Smooth muscle cell (in vitro differentiated cells): Measurements from ENCODE around the gene KLHDC8A. TPM values are rescaled to one million over a fixed set of nuclear protein-coding genes. Genes with fewer than 3 reads are reported as not detected.

Experiments used
- DNase-seq: peaks from one replicate; lab custom pipeline; 2025; ENCODE audit not compliant: unreplicated experiment; lab: John Stamatoyannopoulos, UW
- H2AFZ ChIP-seq: fragments of 200-600 bp; sonication (generic); 2 replicates; pipeline ENCODE4 v1.6.0; 2016; ENCODE audit warnings: antibody characterized with exemption, low read depth, mild to moderate bottlenecking
- H3F3A ChIP-seq: fragments of 200-600 bp; sonication (generic); 2 replicates; pipeline ENCODE4 v1.6.0; 2017; ENCODE audit warnings: antibody characterized with exemption, low read depth
- H3K27ac ChIP-seq: fragments of 200-600 bp; sonication (generic); 2 replicates; pipeline ENCODE4 v1.5.1; 2016; ENCODE audit warnings: low read depth, mild to moderate bottlenecking
- H3K27me3 ChIP-seq: fragments of 200-600 bp; sonication (generic); 2 replicates; pipeline ENCODE4 v1.6.1; 2016; ENCODE audit warnings: low read depth, mild to moderate bottlenecking
- H3K36me3 ChIP-seq: fragments of 200-600 bp; sonication (generic); 2 replicates; pipeline ENCODE4 v1.5.1; 2016; ENCODE audit warnings: low read depth
- H3K4me1 ChIP-seq: fragments of 200-600 bp; sonication (generic); 2 replicates; pipeline ENCODE4 v1.5.1; 2016; ENCODE audit warnings: low read depth
- H3K4me2 ChIP-seq: fragments of 200-600 bp; sonication (generic); 2 replicates; pipeline ENCODE4 v1.6.0; 2016; ENCODE audit warnings: mild to moderate bottlenecking
- H3K4me3 ChIP-seq: fragments of 200-600 bp; sonication (generic); 2 replicates; pipeline ENCODE4 v1.5.1; 2016; ENCODE audit warnings: mild to moderate bottlenecking
- H3K79me2 ChIP-seq: fragments of 200-600 bp; sonication (generic); 2 replicates; pipeline ENCODE4 v1.6.0; 2016; ENCODE audit warnings: low read depth, mild to moderate bottlenecking
- H3K9ac ChIP-seq: fragments of 200-600 bp; sonication (generic); 2 replicates; pipeline ENCODE4 v1.6.0; 2016; ENCODE audit warnings: low read depth
- H3K9me3 ChIP-seq: fragments of 200-600 bp; sonication (generic); replicated peaks from 2 replicates; pipeline ENCODE4 v1.5.1; 2016; ENCODE audit warnings: low read depth
- H4K20me1 ChIP-seq: fragments of 200-600 bp; sonication (generic); 2 replicates; pipeline ENCODE4 v1.6.0; 2016; ENCODE audit warnings: low read depth
- WGBS: methylation state at CpG from one replicate; pipeline ENCODE4 v1.1.7; 2016; ENCODE audit warnings: low lambda C conversion rate; 5-methylcytosine and 5-hydroxymethylcytosine counted together
- polyA plus RNA-seq: library from polyadenylated mRNA; unstranded; fragments of >200 nt; fragmentation: Nextera tagmentation; extraction: Ambion mirVana; gene quantifications from 2 replicates; pipeline ENCODE4 v1.2.1, GENCODE V29; 2016
- total RNA-seq: library from RNA; depleted of rRNA; stranded (reverse); fragments of >200 nt; gene quantifications from 2 replicates; pipeline ENCODE4 v1.2.3, GENCODE V29; 2014
- TF ChIP-seq, protein P1 (sequence below): fragments of 200-600 bp; sonication (generic); IDR thresholded peaks from 2 replicates; pipeline ENCODE4 v1.5.1; 2017; ENCODE audit warnings: borderline replicate concordance, mild to moderate bottlenecking, antibody characterized with exemption; ENCODE audit not compliant: insufficient read depth, poor library complexity, severe bottlenecking

KLHDC8A gene
- total and polyA plus RNA-seq, 2 experiments from 2014 or later = 0.33 TPM; not detected in 1

DNA sequence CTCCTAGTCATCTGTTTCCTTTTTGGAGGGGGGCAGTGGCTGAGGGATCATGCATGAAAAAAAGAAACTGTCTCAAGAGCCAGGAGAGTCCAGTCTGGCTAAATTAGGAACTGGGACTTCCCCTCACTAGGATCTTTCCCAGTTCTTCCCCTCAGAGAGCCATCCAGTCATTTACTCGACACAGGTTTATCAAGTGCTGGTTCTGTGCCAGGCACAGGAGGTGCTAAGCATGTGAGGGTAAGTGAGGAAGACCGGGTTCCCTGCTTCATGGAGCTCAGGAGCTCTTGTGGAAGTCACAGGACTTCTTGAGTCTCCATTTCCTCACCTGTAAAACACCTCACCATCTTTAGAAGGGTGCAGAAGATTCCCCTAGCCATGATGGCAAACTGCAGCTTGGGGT is 26.6 kb downstream of the KLHDC8A start:
- H2AFZ ChIP-seq = no peak overlapping the region
- TF ChIP-seq, protein P1, sequence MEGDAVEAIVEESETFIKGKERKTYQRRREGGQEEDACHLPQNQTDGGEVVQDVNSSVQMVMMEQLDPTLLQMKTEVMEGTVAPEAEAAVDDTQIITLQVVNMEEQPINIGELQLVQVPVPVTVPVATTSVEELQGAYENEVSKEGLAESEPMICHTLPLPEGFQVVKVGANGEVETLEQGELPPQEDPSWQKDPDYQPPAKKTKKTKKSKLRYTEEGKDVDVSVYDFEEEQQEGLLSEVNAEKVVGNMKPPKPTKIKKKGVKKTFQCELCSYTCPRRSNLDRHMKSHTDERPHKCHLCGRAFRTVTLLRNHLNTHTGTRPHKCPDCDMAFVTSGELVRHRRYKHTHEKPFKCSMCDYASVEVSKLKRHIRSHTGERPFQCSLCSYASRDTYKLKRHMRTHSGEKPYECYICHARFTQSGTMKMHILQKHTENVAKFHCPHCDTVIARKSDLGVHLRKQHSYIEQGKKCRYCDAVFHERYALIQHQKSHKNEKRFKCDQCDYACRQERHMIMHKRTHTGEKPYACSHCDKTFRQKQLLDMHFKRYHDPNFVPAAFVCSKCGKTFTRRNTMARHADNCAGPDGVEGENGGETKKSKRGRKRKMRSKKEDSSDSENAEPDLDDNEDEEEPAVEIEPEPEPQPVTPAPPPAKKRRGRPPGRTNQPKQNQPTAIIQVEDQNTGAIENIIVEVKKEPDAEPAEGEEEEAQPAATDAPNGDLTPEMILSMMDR = no peak
- H3K4me2 ChIP-seq = no peak overlapping the region
- no peak overlapping the region for H3K4me3 ChIP-seq
- H3K4me1 ChIP-seq = peaks cover 2% of the 10 kb centered on the region
- WGBS = 89% methylated on average over 2 of the region's 2 CpGs
- no peak overlapping the region for H3K27ac ChIP-seq
- no peaks in the 10 kb centered on the region for H3K79me2 ChIP-seq
- no peaks in the 10 kb centered on the region for H3K36me3 ChIP-seq
- no peaks in the 10 kb centered on the region for H3K9me3 ChIP-seq
- no peak for DNase-seq
- no peaks in the 10 kb centered on the region for H4K20me1 ChIP-seq
- H3F3A ChIP-seq = no peaks in the 10 kb centered on the region
- H3K9ac ChIP-seq = no peak overlapping the region
- H3K27me3 ChIP-seq = peaks cover 4% of the 10 kb centered on the region

DNA sequence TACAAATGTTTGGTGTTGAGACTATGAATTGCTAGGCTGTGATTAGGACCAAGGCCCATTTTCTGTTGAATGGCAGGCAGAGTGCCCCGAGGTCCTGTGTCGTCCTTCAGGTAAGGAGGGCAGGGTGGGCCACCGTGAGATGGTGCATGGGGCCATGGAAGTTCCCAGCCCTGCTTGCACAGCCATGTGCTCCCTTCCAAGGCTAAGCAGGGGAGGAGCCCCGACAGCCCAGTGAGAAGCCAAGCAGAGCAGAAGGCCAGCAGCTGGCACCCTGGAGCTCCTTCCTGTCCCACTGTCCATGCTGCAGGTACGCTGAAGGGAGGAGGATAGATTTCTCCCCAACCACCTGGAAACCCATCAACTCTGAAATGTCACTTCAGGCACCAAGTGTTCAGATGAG is 27.0 kb downstream of the KLHDC8A start:
- no peak overlapping the region for H3K27ac ChIP-seq
- DNase-seq = no peak
- no peaks in the 10 kb centered on the region for H3K79me2 ChIP-seq
- peaks cover 5% of the 10 kb centered on the region for H3K4me1 ChIP-seq
- H3K9ac ChIP-seq = no peak overlapping the region
- no peak overlapping the region for H3K4me2 ChIP-seq
- no peaks in the 10 kb centered on the region for H4K20me1 ChIP-seq
- no peaks in the 10 kb centered on the region for H3K36me3 ChIP-seq
- TF ChIP-seq, protein P1 = no peak
- no peaks in the 10 kb centered on the region for H3F3A ChIP-seq
- WGBS = 96% methylated on average over 5 of the region's 5 CpGs
- H3K4me3 ChIP-seq = no peak overlapping the region
- peaks cover 4% of the 10 kb centered on the region for H3K27me3 ChIP-seq
- no peaks in the 10 kb centered on the region for H3K9me3 ChIP-seq
- no peak overlapping the region for H2AFZ ChIP-seq

DNA sequence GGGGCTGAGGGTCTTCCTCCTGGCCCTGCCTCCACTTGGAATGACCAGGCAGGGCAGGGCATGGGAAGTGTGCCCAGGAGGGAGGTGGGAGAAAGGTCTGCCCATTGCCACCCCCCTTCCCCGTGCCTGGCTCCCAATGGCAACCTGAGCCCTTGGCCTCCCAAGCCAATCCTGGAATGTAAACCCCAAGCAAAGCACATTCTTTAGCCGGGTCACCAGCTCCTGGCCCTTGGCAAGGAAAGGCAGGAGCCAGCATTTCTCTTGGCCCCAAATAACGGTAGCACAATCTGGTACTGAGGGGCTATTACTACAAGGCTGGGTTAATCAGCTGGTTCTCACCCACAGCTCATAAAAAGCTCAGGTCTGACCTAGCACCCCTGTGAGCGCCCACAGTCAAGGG is 28.2 kb downstream of the KLHDC8A start:
- H4K20me1 ChIP-seq = no peaks in the 10 kb centered on the region
- no peak overlapping the region for H3K4me2 ChIP-seq
- no peak overlapping the region for H2AFZ ChIP-seq
- H3K27me3 ChIP-seq = no peaks in the 10 kb centered on the region
- no peaks in the 10 kb centered on the region for H3K36me3 ChIP-seq
- TF ChIP-seq, protein P1 = no peak
- H3K4me1 ChIP-seq = peaks cover 5% of the 10 kb centered on the region
- no peaks in the 10 kb centered on the region for H3K9me3 ChIP-seq
- DNase-seq = no peak
- H3K27ac ChIP-seq = no peak overlapping the region
- 71% methylated on average over 4 of the region's 4 CpGs for WGBS
- H3K9ac ChIP-seq = no peak overlapping the region
- H3K4me3 ChIP-seq = no peak overlapping the region
- no peaks in the 10 kb centered on the region for H3F3A ChIP-seq
- no peaks in the 10 kb centered on the region for H3K79me2 ChIP-seq

DNA sequence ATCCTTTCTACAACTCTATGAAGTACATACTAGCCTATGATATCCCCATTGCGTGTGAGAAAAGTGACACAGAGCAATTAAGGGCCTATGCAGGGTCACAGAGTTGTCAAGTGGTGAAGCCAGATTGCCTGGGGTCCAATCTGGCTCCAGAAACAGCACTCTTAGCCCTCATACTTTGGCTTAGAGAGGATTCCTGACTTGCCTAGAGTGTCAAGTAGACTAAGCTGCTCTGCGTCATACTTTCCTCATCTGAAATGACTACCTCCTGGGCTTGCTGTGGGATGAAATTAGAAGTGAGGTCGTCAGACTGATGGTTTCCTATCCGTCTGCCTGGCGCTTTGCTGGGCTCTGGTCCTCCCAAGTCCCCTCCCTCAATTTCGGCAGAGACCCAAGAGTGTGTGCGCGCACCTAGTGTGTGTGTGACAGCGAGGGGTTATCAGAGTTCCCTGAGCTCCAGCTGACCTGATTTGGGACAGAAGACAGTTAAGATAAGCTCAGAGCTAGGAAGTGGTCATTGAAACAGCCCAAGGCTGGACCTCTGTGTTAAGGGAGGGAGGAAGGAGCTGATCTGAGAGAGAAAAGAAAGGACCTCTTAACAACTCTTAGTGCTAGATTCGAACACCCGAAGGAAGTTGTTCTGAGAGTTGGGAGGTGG is 29.8 kb downstream of the KLHDC8A start:
- TF ChIP-seq, protein P1 = no peak
- no peaks in the 10 kb centered on the region for H3K36me3 ChIP-seq
- no peaks in the 10 kb centered on the region for H4K20me1 ChIP-seq
- H3F3A ChIP-seq = no peaks in the 10 kb centered on the region
- no peaks in the 10 kb centered on the region for H3K9me3 ChIP-seq
- no peak for DNase-seq
- H3K4me1 ChIP-seq = peaks cover 5% of the 10 kb centered on the region
- H3K79me2 ChIP-seq = no peaks in the 10 kb centered on the region
- H3K27ac ChIP-seq = peak overlapping the region; percentile 47
- no peak overlapping the region for H3K9ac ChIP-seq
- H3K4me3 ChIP-seq = no peak overlapping the region
- H3K27me3 ChIP-seq = no peaks in the 10 kb centered on the region
- H3K4me2 ChIP-seq = no peak overlapping the region
- no peak overlapping the region for H2AFZ ChIP-seq
- WGBS = 76% methylated on average over 11 of the region's 11 CpGs
